Activated B cell treated with CpG ODN at 0.5 μM for 24 hours (primary cell): ENCODE measurements around the gene RAB15. TPM values are rescaled to one million over a fixed set of nuclear protein-coding genes. Genes with fewer than 3 reads are reported as not detected.

ENCODE experiments used
- ATAC-seq: fragments of 200-7000 bp; cut with Tn5 transposase; one replicate; pipeline ENCODE4 v1.10.0; 2021; ENCODE audit warnings: low read depth, mild to moderate bottlenecking, moderate library complexity
- CTCF ChIA-PET: fragments of 350-600 bp; sonication (Branson Sonifier 250); formaldehyde crosslinking; loops from one replicate; lab custom pipeline; 2021; ENCODE audit warnings: antibody characterized with exemption; lab: Charles Lee
- POLR2A ChIA-PET: fragments of 350-600 bp; sonication (Branson Sonifier 250); formaldehyde crosslinking; loops from one replicate; lab custom pipeline; 2021; ENCODE audit warnings: antibody characterized with exemption; lab: Charles Lee
- DNase-seq: peaks from one replicate; pipeline ENCODE4 v3.0.0; 2022
- H3K27ac Mint-ChIP-seq: one replicate; pipeline ENCODE4 v1.8.0; 2020; ENCODE audit warnings: mixed read lengths
- H3K27me3 Mint-ChIP-seq: one replicate; pipeline ENCODE4 v1.8.0; 2021; ENCODE audit warnings: mixed read lengths
- H3K36me3 Mint-ChIP-seq: one replicate; pipeline ENCODE4 v1.8.0; 2021; ENCODE audit warnings: low read depth, mixed read lengths
- H3K4me1 Mint-ChIP-seq: one replicate; pipeline ENCODE4 v1.8.0; 2021; ENCODE audit warnings: mixed read lengths
- H3K4me3 Mint-ChIP-seq: one replicate; pipeline ENCODE4 v1.8.0; 2020; ENCODE audit warnings: mild to moderate bottlenecking, mixed read lengths
- H3K9me3 Mint-ChIP-seq: one replicate; pipeline ENCODE4 v1.8.0; 2020; ENCODE audit warnings: mixed read lengths
- intact Hi-C: fragments of 100-400 bp; cut with micrococcal nuclease; formaldehyde crosslinking; loops from one replicate; pipeline ENCODE4 v1.15.1; 2024
- total RNA-seq: library from RNA; stranded (reverse); gene quantifications from 2 replicates; pipeline ENCODE4 v1.2.3, GENCODE V29; 2022
- TF ChIP-seq, protein P1 (sequence below): fragments of 200-600 bp; IDR thresholded peaks from one replicate; pipeline ENCODE4 v1.8.0; 2022; ENCODE audit warnings: antibody characterized with exemption, mild to moderate bottlenecking

The RAB15 gene
- total RNA-seq, 1 donor from 2014 or later, result 0.47 TPM

DNA sequence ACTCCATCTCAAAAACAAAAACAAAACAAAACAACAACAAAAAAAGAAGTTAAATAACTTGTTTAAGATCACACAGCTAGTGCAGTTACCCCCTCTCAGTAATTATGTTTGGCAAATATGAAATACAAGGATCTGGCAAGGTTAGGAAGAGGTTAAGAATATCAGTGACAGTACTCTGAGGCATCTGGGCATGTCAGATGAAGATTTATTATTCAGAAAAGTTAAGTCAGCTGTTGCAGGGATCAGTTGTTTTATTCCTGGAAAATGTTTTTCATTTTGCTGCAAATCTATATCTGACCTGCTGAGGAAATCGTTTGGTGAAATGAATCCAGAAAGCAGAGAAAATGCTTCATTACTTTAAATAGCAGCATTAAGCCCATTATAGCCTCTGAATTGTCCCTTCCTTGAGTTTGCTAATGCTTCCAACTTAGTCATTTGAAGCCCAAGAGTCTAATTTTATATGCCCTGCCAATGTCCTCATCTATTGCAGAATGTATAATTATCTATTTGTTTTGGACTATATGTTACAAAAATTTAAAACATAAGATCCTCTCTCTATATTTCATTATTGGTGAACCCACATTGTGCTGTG is 37.7 kb downstream of the RAB15 start:
- CTCF ChIA-PET, result no interaction called here
- no peaks in the 10 kb centered on the region for H3K4me1 Mint-ChIP-seq

DNA sequence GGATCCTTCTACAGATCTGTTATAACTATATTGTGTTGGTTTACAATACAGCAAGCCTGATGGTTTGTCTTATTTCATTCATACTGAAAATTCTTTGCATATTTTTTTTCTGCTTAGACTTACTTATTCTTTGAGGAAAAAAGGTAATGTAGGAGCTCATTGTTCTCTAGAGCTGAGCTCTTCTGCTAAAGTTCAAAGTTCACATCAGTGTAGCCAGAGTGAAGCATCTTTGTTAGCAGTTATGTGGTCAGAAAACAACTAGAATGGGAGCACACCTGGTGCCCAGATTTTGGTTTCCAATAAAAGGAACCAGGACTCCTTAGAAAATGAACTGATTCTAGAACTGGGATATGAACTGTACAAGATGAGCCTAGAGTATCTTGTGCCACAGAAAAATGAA is 39.9 kb downstream of the RAB15 start:
- intact Hi-C loops, result no loop called here
- POLR2A ChIA-PET, result no interaction called here
- Mint-ChIP-seq H3K4me1 (peaks cover 3% of the 10 kb centered on the region), H3K27me3 (no peaks in the 10 kb centered on the region), H3K9me3 (no peaks in the 10 kb centered on the region), H3K27ac (no peak overlapping the region), H3K4me3 (no peak overlapping the region), H3K36me3 (peaks cover 71% of the 10 kb centered on the region)
- DNase-seq (no peak), ATAC-seq (no peak)
- CTCF ChIA-PET, result no interaction called here
- TF ChIP-seq, protein P1, sequence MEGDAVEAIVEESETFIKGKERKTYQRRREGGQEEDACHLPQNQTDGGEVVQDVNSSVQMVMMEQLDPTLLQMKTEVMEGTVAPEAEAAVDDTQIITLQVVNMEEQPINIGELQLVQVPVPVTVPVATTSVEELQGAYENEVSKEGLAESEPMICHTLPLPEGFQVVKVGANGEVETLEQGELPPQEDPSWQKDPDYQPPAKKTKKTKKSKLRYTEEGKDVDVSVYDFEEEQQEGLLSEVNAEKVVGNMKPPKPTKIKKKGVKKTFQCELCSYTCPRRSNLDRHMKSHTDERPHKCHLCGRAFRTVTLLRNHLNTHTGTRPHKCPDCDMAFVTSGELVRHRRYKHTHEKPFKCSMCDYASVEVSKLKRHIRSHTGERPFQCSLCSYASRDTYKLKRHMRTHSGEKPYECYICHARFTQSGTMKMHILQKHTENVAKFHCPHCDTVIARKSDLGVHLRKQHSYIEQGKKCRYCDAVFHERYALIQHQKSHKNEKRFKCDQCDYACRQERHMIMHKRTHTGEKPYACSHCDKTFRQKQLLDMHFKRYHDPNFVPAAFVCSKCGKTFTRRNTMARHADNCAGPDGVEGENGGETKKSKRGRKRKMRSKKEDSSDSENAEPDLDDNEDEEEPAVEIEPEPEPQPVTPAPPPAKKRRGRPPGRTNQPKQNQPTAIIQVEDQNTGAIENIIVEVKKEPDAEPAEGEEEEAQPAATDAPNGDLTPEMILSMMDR, result no peak

More for the DNA sequence above, 37.7 kb downstream of the RAB15 start:
- Mint-ChIP-seq H3K36me3 (peaks cover 92% of the 10 kb centered on the region), H3K9me3 (no peaks in the 10 kb centered on the region), H3K27me3 (no peaks in the 10 kb centered on the region), H3K4me3 (no peak overlapping the region), H3K27ac (no peak overlapping the region)
- TF ChIP-seq, protein P1, result no peak
- ATAC-seq (no peak), DNase-seq (no peak)
- intact Hi-C loops, result no loop called here
- POLR2A ChIA-PET, result no interaction called here

DNA sequence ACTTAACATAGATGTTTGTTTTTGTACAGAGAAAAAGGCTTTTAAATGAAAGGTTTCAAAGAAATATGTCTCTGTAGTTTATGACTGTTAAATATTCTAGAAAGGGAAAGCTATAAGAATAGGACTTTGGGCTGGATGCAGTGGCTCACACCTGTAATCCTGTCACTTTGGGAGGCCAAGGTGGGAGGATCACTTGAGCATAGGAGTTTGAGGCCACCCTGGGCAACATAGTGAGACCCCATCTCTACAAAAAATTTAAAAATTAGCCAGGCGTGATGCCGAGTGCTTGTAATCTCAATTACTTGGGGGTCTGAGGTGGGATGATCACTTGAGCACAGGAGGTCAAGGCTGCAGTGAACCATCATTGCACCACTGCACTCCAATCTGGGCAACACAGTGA is 41.0 kb downstream of the RAB15 start:
- peaks cover 68% of the 10 kb centered on the region for H3K36me3 Mint-ChIP-seq
- ChIA-PET POLR2A (interaction anchor here (0.8 kb wide), 1 partner anchor 16 kb away, joined by 4 read pairs; the partner anchor contains the start of gene CHURC1), CTCF (interaction anchor here (1.0 kb wide), 1 partner anchor 10 kb away, joined by 3 read pairs; no protein-coding TSS in a partner anchor)
- no peak overlapping the region for H3K4me3 Mint-ChIP-seq
- TF ChIP-seq, protein P1, result no peak
- ATAC-seq, result no peak
- no peak overlapping the region for H3K27ac Mint-ChIP-seq
- H3K4me1 Mint-ChIP-seq, result peaks cover 11% of the 10 kb centered on the region
- no peak for DNase-seq
- no peaks in the 10 kb centered on the region for H3K9me3 Mint-ChIP-seq
- intact Hi-C loops, result no loop called here
- H3K27me3 Mint-ChIP-seq, result no peaks in the 10 kb centered on the region

DNA sequence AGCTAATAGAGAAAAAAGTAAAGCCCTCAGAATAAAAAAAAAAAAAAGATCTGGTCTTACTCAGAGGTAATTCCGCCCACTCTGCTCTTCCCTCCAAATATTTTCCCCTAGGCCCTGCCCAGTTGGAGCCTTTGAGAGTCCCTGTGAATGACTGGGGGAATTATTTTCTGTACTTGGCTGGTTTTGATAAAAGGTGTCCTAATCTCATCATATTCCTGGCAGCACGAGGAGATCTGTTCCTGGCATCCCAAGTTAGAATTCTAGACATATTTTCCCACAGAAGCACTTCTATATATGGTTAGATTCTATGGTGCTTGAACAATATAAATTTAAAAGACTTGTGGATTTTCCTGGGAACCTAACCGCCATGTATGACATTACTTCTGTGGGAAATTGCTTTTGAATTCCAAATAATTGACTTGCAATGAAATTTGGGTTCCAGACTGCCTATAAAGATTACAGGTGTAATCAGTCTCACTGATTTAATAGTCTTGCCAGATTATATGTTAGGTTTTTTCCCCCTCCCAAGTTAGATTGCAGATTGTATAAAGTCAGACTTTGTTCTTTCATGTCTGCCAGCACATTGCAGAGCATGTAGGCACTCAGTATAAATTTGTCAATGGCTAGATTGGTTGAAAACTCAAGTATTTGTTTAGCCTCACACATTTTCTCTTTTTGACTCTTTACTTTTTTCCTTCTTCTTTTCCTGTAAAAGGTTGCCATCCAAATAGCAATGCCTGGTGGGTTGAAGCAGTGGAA is 41.9 kb downstream of the RAB15 start:
- no peak for DNase-seq
- no peak for ATAC-seq
- Mint-ChIP-seq H3K9me3 (no peaks in the 10 kb centered on the region), H3K36me3 (peaks cover 68% of the 10 kb centered on the region), H3K4me3 (no peak overlapping the region), H3K27me3 (no peaks in the 10 kb centered on the region), H3K4me1 (peaks cover 12% of the 10 kb centered on the region), H3K27ac (no peak overlapping the region)
- CTCF ChIA-PET, result interaction anchor here (1.0 kb wide), 1 partner anchor 9 kb away, joined by 3 read pairs; no protein-coding TSS in a partner anchor
- POLR2A ChIA-PET, result no interaction called here
- TF ChIP-seq, protein P1, result no peak
- intact Hi-C loops, result no loop called here

DNA sequence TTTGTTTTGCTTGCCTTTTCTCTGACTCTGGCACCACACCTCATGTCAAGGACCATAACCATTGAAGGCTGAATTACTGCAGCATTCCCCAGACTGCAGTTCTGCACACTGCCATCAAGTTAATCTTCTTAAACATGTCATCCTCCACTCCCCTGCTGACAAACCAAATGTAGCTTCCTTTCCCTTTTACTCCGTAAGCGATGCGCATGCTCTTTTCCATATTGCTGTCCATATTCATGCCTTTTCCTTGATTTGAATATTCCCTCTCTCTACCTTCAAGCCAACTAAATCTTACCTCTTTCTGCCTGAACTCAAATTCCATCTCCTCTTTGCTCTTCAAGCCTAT is 43.1 kb downstream of the RAB15 start:
- ChIA-PET CTCF (no interaction called here), POLR2A (no interaction called here)
- H3K4me3 Mint-ChIP-seq, result no peak overlapping the region
- DNase-seq (no peak), ATAC-seq (no peak)
- no peak overlapping the region for H3K27ac Mint-ChIP-seq
- H3K9me3 Mint-ChIP-seq, result no peaks in the 10 kb centered on the region
- TF ChIP-seq, protein P1, result no peak
- peaks cover 14% of the 10 kb centered on the region for H3K4me1 Mint-ChIP-seq
- intact Hi-C loops, result loop anchor here (2.0 kb wide), 1 partner anchor 14 kb away; the partner anchor contains the start of gene CHURC1
- H3K36me3 Mint-ChIP-seq, result peaks cover 68% of the 10 kb centered on the region
- no peaks in the 10 kb centered on the region for H3K27me3 Mint-ChIP-seq
